ENCODE data around the gene CENPS. TPM values are rescaled to one million over a fixed set of nuclear protein-coding genes. Genes with fewer than 3 reads are reported as not detected.

CENPS gene
- total RNA-seq, 5 donors from 2014 or later (not counting 1 experiment from before 2014, with no cell fraction given), result 3.5 to 9.7 (median 5.8) TPM

- peaks cover 3% of the 10 kb centered on the region for H3K36me3 Mint-ChIP-seq
- Histone ChIP-seq H3K9me3 (no peaks in the 10 kb centered on the region), H3K27me3 (replicated peaks in 1 of 2; ENCODE audit: control insufficient read depth in 2 of 2, extremely low read depth in 1 of 2, insufficient read depth in 2 of 2, low read length in 1 of 2) (no peaks in the 10 kb centered on the region), H3K27ac (ENCODE audit: low read length) (no peak overlapping the region), H3K4me1 (ENCODE audit: control insufficient read depth in 1 of 2, extremely low read depth in 1 of 2, insufficient read depth in 2 of 2, low read length in 2 of 2) (no peaks in the 10 kb centered on the region), H3K4me3 (ENCODE audit: control insufficient read depth in 1 of 2, extremely low read depth in 1 of 2, low read length in 1 of 2) (no peak overlapping the region), H3K36me3 (ENCODE audit: control insufficient read depth in 2 of 2, extremely low read depth in 1 of 2, insufficient read depth in 1 of 2, low read length in 1 of 2) (no peaks in the 10 kb centered on the region)
- no peak overlapping the region for H3K4me3 Mint-ChIP-seq
- ChIA-PET CTCF (no interaction called here), POLR2A (no interaction called here)
- DNase-seq (no peak), ATAC-seq (replicated peaks in 1 of 4) (no peak)
- no peaks in the 10 kb centered on the region for H3K27me3 Mint-ChIP-seq
- H3K27ac Mint-ChIP-seq, result no peak overlapping the region
- 92% methylated on average over 3 of the region's 5 CpGs for WGBS (ENCODE audit: insufficient coverage)
- H3K4me1 Mint-ChIP-seq, result no peaks in the 10 kb centered on the region
- H3K9me3 Mint-ChIP-seq, result no peaks in the 10 kb centered on the region
Observed at GRCh38 chr1:10440794-10441193, 10.6 kb downstream of the CENPS start.

GRCh38 chr1:10444248-10444647, 14.0 kb downstream of the CENPS start:
- Mint-ChIP-seq H3K9me3 (no peaks in the 10 kb centered on the region), H3K27me3 (no peaks in the 10 kb centered on the region), H3K36me3 (peaks cover 5% of the 10 kb centered on the region), H3K27ac (no peak overlapping the region), H3K4me3 (no peak overlapping the region), H3K4me1 (no peaks in the 10 kb centered on the region)
- Histone ChIP-seq H3K27me3 (replicated peaks in 1 of 2; ENCODE audit: control insufficient read depth in 2 of 2, extremely low read depth in 1 of 2, insufficient read depth in 2 of 2, low read length in 1 of 2) (peaks cover 0 to 1% of the 10 kb centered on the region in 2 experiments), H3K9me3 (no peaks in the 10 kb centered on the region), H3K36me3 (ENCODE audit: control insufficient read depth in 2 of 2, extremely low read depth in 1 of 2, insufficient read depth in 1 of 2, low read length in 1 of 2) (no peaks in the 10 kb centered on the region), H3K4me3 (ENCODE audit: control insufficient read depth in 1 of 2, extremely low read depth in 1 of 2, low read length in 1 of 2) (no peak overlapping the region), H3K27ac (ENCODE audit: low read length) (no peak overlapping the region), H3K4me1 (ENCODE audit: control insufficient read depth in 1 of 2, extremely low read depth in 1 of 2, insufficient read depth in 2 of 2, low read length in 2 of 2) (no peaks in the 10 kb centered on the region)
- POLR2A ChIA-PET, result no interaction called here
- 100% methylated on average over 3 of the region's 6 CpGs for WGBS (ENCODE audit: insufficient coverage)
- CTCF ChIA-PET, result no interaction called here
- no peak for DNase-seq
- ATAC-seq (replicated peaks in 1 of 4), result no peak

GRCh38 chr1:10444795-10445397, 14.7 kb downstream of the CENPS start:
- H3K9me3 ChIP-seq, result no peaks in the 10 kb centered on the region
- no peaks in the 10 kb centered on the region for H3K4me1 ChIP-seq (ENCODE audit: control insufficient read depth in 1 of 2, extremely low read depth in 1 of 2, insufficient read depth in 2 of 2, low read length in 2 of 2)
- CTCF ChIA-PET, result no interaction called here
- WGBS (ENCODE audit: insufficient coverage), result 90% methylated on average over 2 of the region's 7 CpGs
- POLR2A ChIA-PET, result no interaction called here
- H3K27me3 Mint-ChIP-seq, result peaks cover 0 to 3% of the 10 kb centered on the region in 2 donors
- H3K27ac Mint-ChIP-seq, result no peak overlapping the region
- no peak overlapping the region for H3K27ac ChIP-seq (ENCODE audit: low read length)
- H3K36me3 Mint-ChIP-seq, result peaks cover 5% of the 10 kb centered on the region
- peaks cover 0 to 4% of the 10 kb centered on the region in 2 experiments for H3K27me3 ChIP-seq (replicated peaks in 1 of 2; ENCODE audit: control insufficient read depth in 2 of 2, extremely low read depth in 1 of 2, insufficient read depth in 2 of 2, low read length in 1 of 2)
- H3K4me1 Mint-ChIP-seq, result no peaks in the 10 kb centered on the region
- H3K9me3 Mint-ChIP-seq, result no peaks in the 10 kb centered on the region
- no peak for DNase-seq
- no peaks in the 10 kb centered on the region for H3K36me3 ChIP-seq (ENCODE audit: control insufficient read depth in 2 of 2, extremely low read depth in 1 of 2, insufficient read depth in 1 of 2, low read length in 1 of 2)
- H3K4me3 ChIP-seq (ENCODE audit: control insufficient read depth in 1 of 2, extremely low read depth in 1 of 2, low read length in 1 of 2), result no peak overlapping the region
- ATAC-seq (replicated peaks in 1 of 4), result no peak
- H3K4me3 Mint-ChIP-seq, result no peak overlapping the region

GRCh38 chr1:10446790-10447422, 16.7 kb downstream of the CENPS start:
- WGBS (ENCODE audit: insufficient coverage), result 90% methylated on average over 2 of the region's 7 CpGs
- no peaks in the 10 kb centered on the region for H3K9me3 Mint-ChIP-seq
- POLR2A ChIA-PET, result no interaction called here

GRCh38 chr1:10449751-10450150, 19.5 kb downstream of the CENPS start, which contains the start of gene CORT:
TSS of gene CORT (plus strand) at chr1:10450031. CDS start at chr1:10450224, 193 bp downstream.
- no peaks in the 10 kb centered on the region for H3K9me3 ChIP-seq
- H3K36me3 ChIP-seq (ENCODE audit: control insufficient read depth in 2 of 2, extremely low read depth in 1 of 2, insufficient read depth in 1 of 2, low read length in 1 of 2), result no peaks in the 10 kb centered on the region
- 92% methylated on average over 5 of the region's 10 CpGs for WGBS (ENCODE audit: insufficient coverage)
- H3K4me3 Mint-ChIP-seq, result no peak within 1 kb of the TSS
- no peaks in the 10 kb centered on the region for H3K9me3 Mint-ChIP-seq
- H3K27ac Mint-ChIP-seq, result no peak within 1 kb of the TSS
- no peak for ATAC-seq (replicated peaks in 1 of 4)
- ChIA-PET CTCF (interaction anchor here in 1 of 2 donors (0.6 kb wide), 2 partner anchors 36 to 347 kb away, joined by 4 to 6 read pairs; no protein-coding TSS in a partner anchor), POLR2A (no interaction called here)
- no peaks in the 10 kb centered on the region for H3K4me1 Mint-ChIP-seq
- H3K27me3 Mint-ChIP-seq, result peaks cover 0 to 3% of the 10 kb centered on the region in 2 donors
- H3K27ac ChIP-seq (ENCODE audit: low read length), result no peak within 1 kb of the TSS
- H3K27me3 ChIP-seq (replicated peaks in 1 of 2; ENCODE audit: control insufficient read depth in 2 of 2, extremely low read depth in 1 of 2, insufficient read depth in 2 of 2, low read length in 1 of 2), result peaks cover 0 to 10% of the 10 kb centered on the region in 2 experiments
- DNase-seq, result no peak
- peaks cover 2% of the 10 kb centered on the region for H3K36me3 Mint-ChIP-seq
- no peak within 1 kb of the TSS for H3K4me3 ChIP-seq (ENCODE audit: control insufficient read depth in 1 of 2, extremely low read depth in 1 of 2, low read length in 1 of 2)
- no peaks in the 10 kb centered on the region for H3K4me1 ChIP-seq (ENCODE audit: control insufficient read depth in 1 of 2, extremely low read depth in 1 of 2, insufficient read depth in 2 of 2, low read length in 2 of 2)

More at GRCh38 chr1:10446790-10447422, 16.7 kb downstream of the CENPS start:
- Histone ChIP-seq H3K36me3 (ENCODE audit: control insufficient read depth in 2 of 2, extremely low read depth in 1 of 2, insufficient read depth in 1 of 2, low read length in 1 of 2) (no peaks in the 10 kb centered on the region), H3K4me3 (ENCODE audit: control insufficient read depth in 1 of 2, extremely low read depth in 1 of 2, low read length in 1 of 2) (no peak overlapping the region), H3K9me3 (no peaks in the 10 kb centered on the region), H3K4me1 (ENCODE audit: control insufficient read depth in 1 of 2, extremely low read depth in 1 of 2, insufficient read depth in 2 of 2, low read length in 2 of 2) (no peaks in the 10 kb centered on the region), H3K27me3 (replicated peaks in 1 of 2; ENCODE audit: control insufficient read depth in 2 of 2, extremely low read depth in 1 of 2, insufficient read depth in 2 of 2, low read length in 1 of 2) (peaks cover 0 to 10% of the 10 kb centered on the region in 2 experiments), H3K27ac (ENCODE audit: low read length) (no peak overlapping the region)
- CTCF ChIA-PET, result no interaction called here
- ATAC-seq (replicated peaks in 1 of 4) (no peak), DNase-seq (no peak)
- peaks cover 2% of the 10 kb centered on the region for H3K36me3 Mint-ChIP-seq
- no peak overlapping the region for H3K27ac Mint-ChIP-seq
- H3K4me1 Mint-ChIP-seq, result no peaks in the 10 kb centered on the region
- H3K27me3 Mint-ChIP-seq, result peaks cover 0 to 3% of the 10 kb centered on the region in 2 donors
- H3K4me3 Mint-ChIP-seq, result no peak overlapping the region

- 96% methylated on average over 17 of the region's 21 CpGs for WGBS (ENCODE audit: insufficient coverage)
- Histone ChIP-seq H3K9me3 (no peaks in the 10 kb centered on the region), H3K4me1 (ENCODE audit: control insufficient read depth in 1 of 2, extremely low read depth in 1 of 2, insufficient read depth in 2 of 2, low read length in 2 of 2) (no peaks in the 10 kb centered on the region), H3K4me3 (ENCODE audit: control insufficient read depth in 1 of 2, extremely low read depth in 1 of 2, low read length in 1 of 2) (no peak overlapping the region), H3K36me3 (ENCODE audit: control insufficient read depth in 2 of 2, extremely low read depth in 1 of 2, insufficient read depth in 1 of 2, low read length in 1 of 2) (no peaks in the 10 kb centered on the region), H3K27me3 (replicated peaks in 1 of 2; ENCODE audit: control insufficient read depth in 2 of 2, extremely low read depth in 1 of 2, insufficient read depth in 2 of 2, low read length in 1 of 2) (peaks cover 0 to 10% of the 10 kb centered on the region in 2 experiments), H3K27ac (ENCODE audit: low read length) (no peak overlapping the region)
- DNase-seq, result no peak
- peaks cover 2% of the 10 kb centered on the region for H3K36me3 Mint-ChIP-seq
- ChIA-PET POLR2A (no interaction called here), CTCF (no interaction called here)
- H3K4me1 Mint-ChIP-seq, result no peaks in the 10 kb centered on the region
- no peak overlapping the region for H3K4me3 Mint-ChIP-seq
- H3K27me3 Mint-ChIP-seq, result peaks cover 0 to 3% of the 10 kb centered on the region in 2 donors
- ATAC-seq (replicated peaks in 1 of 4), result no peak
- no peak overlapping the region for H3K27ac Mint-ChIP-seq
- no peaks in the 10 kb centered on the region for H3K9me3 Mint-ChIP-seq
Observed at GRCh38 chr1:10450156-10450814, 20.1 kb downstream of the CENPS start.

Measured in T-cell (primary cell).